HepG2 (cell line): Measurements from ENCODE around the gene CLEC16A. TPM values are rescaled to one million over a fixed set of nuclear protein-coding genes. Genes with fewer than 3 reads are reported as not detected.

Source experiments
- CBX2 ChIP-seq, 2 experiments: fragments of 200-600 bp in 1 of 2; sonication (generic); formaldehyde crosslinking in 1 of 2; IDR thresholded peaks; 2 replicates each; pipeline versions ENCODE4 v1.7.0 to v1.8.1; 2018 to 2022; ENCODE audit warnings: low read depth in 2 of 2, low read length in 1 of 2, mild to moderate bottlenecking in 1 of 2, missing genetic modification reagents in 1 of 2
- CEBPG ChIP-seq: IDR thresholded peaks from 2 replicates; pipeline ENCODE4 v1.6.1; 2016
- DMAP1 ChIP-seq: IDR thresholded peaks from 2 replicates; pipeline ENCODE4 v1.6.1; 2016
- FOSL2 ChIP-seq: sonication (generic); formaldehyde crosslinking; IDR thresholded peaks from 2 replicates; pipeline ENCODE4 v1.4.0; 2020; ENCODE audit warnings: missing genetic modification reagents
- IKZF4 ChIP-seq: sonication (generic); formaldehyde crosslinking; IDR thresholded peaks from 2 replicates; pipeline ENCODE4 v1.5.1; 2020; ENCODE audit warnings: borderline replicate concordance, mild to moderate bottlenecking, low read depth, missing genetic modification reagents; ENCODE audit errors: not compliant biosample characterization
- MEIS1 ChIP-seq: sonication (generic); formaldehyde crosslinking; IDR thresholded peaks from 2 replicates; pipeline ENCODE4 v1.9.0; 2021; ENCODE audit warnings: mild to moderate bottlenecking, missing genetic modification reagents, moderate library complexity, borderline replicate concordance
- MEIS2 ChIP-seq: sonication (generic); formaldehyde crosslinking; IDR thresholded peaks from 2 replicates; pipeline ENCODE4 v1.9.0; 2021; ENCODE audit warnings: mild to moderate bottlenecking, missing genetic modification reagents
- NFATC3 ChIP-seq: sonication (generic); formaldehyde crosslinking; IDR thresholded peaks from 2 replicates; pipeline ENCODE4 v1.5.1; 2020; ENCODE audit warnings: mild to moderate bottlenecking, missing genetic modification reagents
- RAD21 ChIP-seq: fragments of 450-650 bp; formaldehyde crosslinking; IDR thresholded peaks from 2 replicates; pipeline ENCODE4 v1.5.0; 2020; ENCODE audit warnings: mild to moderate bottlenecking
- RBAK ChIP-seq: sonication (generic); formaldehyde crosslinking; IDR thresholded peaks from 2 replicates; pipeline ENCODE4 v1.5.1; 2020; ENCODE audit warnings: mild to moderate bottlenecking, missing genetic modification reagents
- RNF2 ChIP-seq: fragments of 450-650 bp; conservative IDR thresholded peaks from 2 replicates; pipeline ENCODE4 v1.6.1; 2016; ENCODE audit warnings: low read depth
- RXRA ChIP-seq: sonication (generic); formaldehyde crosslinking; IDR thresholded peaks from 2 replicates; pipeline ENCODE4 v1.5.1; 2020; ENCODE audit warnings: missing genetic modification reagents
- SAFB2 ChIP-seq: sonication (generic); formaldehyde crosslinking; IDR thresholded peaks from 2 replicates; pipeline ENCODE4 v1.5.1; 2020; ENCODE audit warnings: missing genetic modification reagents, low read depth, mild to moderate bottlenecking, borderline replicate concordance
- SOX5 ChIP-seq: IDR thresholded peaks from 2 replicates; pipeline ENCODE4 v1.6.1; 2016; ENCODE audit warnings: borderline replicate concordance
- WIZ ChIP-seq: sonication (generic); formaldehyde crosslinking; IDR thresholded peaks from 2 replicates; pipeline ENCODE4 v1.5.1; 2020; ENCODE audit warnings: mild to moderate bottlenecking, missing genetic modification reagents
- XRCC5 ChIP-seq: fragments of 200-400 bp; formaldehyde crosslinking; optimal IDR thresholded peaks from 2 replicates; pipeline ENCODE3; 2017; ENCODE audit warnings: mild to moderate bottlenecking, low read length
- ZKSCAN8 ChIP-seq: IDR thresholded peaks from 2 replicates; pipeline ENCODE4 v1.6.1; 2016; ENCODE audit warnings: borderline replicate concordance, missing genetic modification reagents, missing compliant biosample characterization
- ZNF143 ChIP-seq: sonication (generic); formaldehyde crosslinking; IDR thresholded peaks from 2 replicates; pipeline ENCODE4 v1.4.0; 2020; ENCODE audit warnings: missing genetic modification reagents
- ZNF33B ChIP-seq: sonication (generic); formaldehyde crosslinking; IDR thresholded peaks from 2 replicates; pipeline ENCODE4 v1.5.1; 2020; ENCODE audit warnings: mild to moderate bottlenecking, missing genetic modification reagents
- ZNF619 ChIP-seq: sonication (generic); formaldehyde crosslinking; IDR thresholded peaks from 2 replicates; pipeline ENCODE4 v1.4.0; 2020; ENCODE audit warnings: mild to moderate bottlenecking, missing genetic modification reagents
- ZNF740 ChIP-seq: sonication (generic); formaldehyde crosslinking; IDR thresholded peaks from 2 replicates; pipeline ENCODE4 v1.4.0; 2020; ENCODE audit warnings: missing genetic modification reagents
- polyA plus RNA-seq, 8 experiments: library from polyadenylated mRNA; depleted of rRNA in 3 of 8; stranded (reverse) in 7 of 8; unstranded in 1 of 8; fragments of >200 nt; fragmentation: Illumina TruSeq in 4 of 8; extraction: Trizol in 4 of 8; gene quantifications; 2 replicates each; pipeline versions ENCODE4 v1.2.1 to v1.2.3, GENCODE V29; 2011 to 2016; ENCODE audit warnings: low read depth in 4 of 8, missing spikeins in 1 of 8, mixed read lengths in 1 of 8; ENCODE audit not compliant: insufficient read depth in 1 of 8
- total RNA-seq, 5 experiments: library from RNA; depleted of rRNA; stranded (reverse); fragments of >200 nt; fragmentation: Illumina TruSeq; extraction: Trizol; gene quantifications; 2 replicates each; pipeline ENCODE4 v1.2.3, GENCODE V29; 2016; ENCODE audit warnings: low read depth in 1 of 5
- TF ChIP-seq, protein P1 (sequence below): sonication (generic); formaldehyde crosslinking; IDR thresholded peaks from 2 replicates; pipeline ENCODE4 v1.5.0; 2020; ENCODE audit warnings: missing genetic modification reagents, mild to moderate bottlenecking, borderline replicate concordance
- TF ChIP-seq, protein P2 (sequence below): sonication (generic); formaldehyde crosslinking; IDR thresholded peaks from 2 replicates; pipeline ENCODE4 v1.8.1; 2023; ENCODE audit warnings: mild to moderate bottlenecking, inconsistent platforms, moderate library complexity, missing genetic modification reagents, borderline replicate concordance
- TF ChIP-seq, protein P3 (sequence below): sonication (generic); formaldehyde crosslinking; IDR thresholded peaks from 2 replicates; pipeline ENCODE4 v1.4.0; 2020; ENCODE audit warnings: missing genetic modification reagents

CLEC16A gene
- total and polyA plus RNA-seq, 2 of the 13 experiments (the other 11 are each of a cell fraction or from before 2014, with no cell fraction given) = 8.5 to 10.3 TPM

- TF ChIP-seq, protein P1, sequence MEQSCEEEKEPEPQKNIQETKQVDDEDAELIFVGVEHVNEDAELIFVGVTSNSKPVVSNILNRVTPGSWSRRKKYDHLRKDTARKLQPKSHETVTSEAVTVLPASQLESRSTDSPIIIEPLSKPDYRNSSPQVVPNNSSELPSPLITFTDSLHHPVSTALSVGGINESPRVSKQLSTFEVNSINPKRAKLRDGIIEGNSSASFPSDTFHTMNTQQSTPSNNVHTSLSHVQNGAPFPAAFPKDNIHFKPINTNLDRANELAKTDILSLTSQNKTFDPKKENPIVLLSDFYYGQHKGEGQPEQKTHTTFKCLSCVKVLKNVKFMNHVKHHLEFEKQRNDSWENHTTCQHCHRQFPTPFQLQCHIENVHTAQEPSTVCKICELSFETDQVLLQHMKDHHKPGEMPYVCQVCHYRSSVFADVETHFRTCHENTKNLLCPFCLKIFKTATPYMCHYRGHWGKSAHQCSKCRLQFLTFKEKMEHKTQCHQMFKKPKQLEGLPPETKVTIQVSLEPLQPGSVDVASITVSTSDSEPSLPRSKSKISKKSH = no peak
- no peak for TF ChIP-seq MEIS1 (CRISPR knock-in tag)
- TF ChIP-seq ZKSCAN8 (CRISPR knock-in tag) = peak; percentile 66
- TF ChIP-seq CBX2 (IDR thresholded peaks at IDR 0.05; ENCODE audit: low read depth, low read length) = no peak
- TF ChIP-seq CBX2 (CRISPR knock-in tag; IDR thresholded peaks at IDR 0.05; ENCODE audit: low read depth) = no peak
- no peak for TF ChIP-seq ZNF143 (CRISPR knock-in tag)
- TF ChIP-seq WIZ (CRISPR knock-in tag) = 0 out of 2 replicates have a peak, but pooled peaks have one; percentile 62
- TF ChIP-seq, protein P2, sequence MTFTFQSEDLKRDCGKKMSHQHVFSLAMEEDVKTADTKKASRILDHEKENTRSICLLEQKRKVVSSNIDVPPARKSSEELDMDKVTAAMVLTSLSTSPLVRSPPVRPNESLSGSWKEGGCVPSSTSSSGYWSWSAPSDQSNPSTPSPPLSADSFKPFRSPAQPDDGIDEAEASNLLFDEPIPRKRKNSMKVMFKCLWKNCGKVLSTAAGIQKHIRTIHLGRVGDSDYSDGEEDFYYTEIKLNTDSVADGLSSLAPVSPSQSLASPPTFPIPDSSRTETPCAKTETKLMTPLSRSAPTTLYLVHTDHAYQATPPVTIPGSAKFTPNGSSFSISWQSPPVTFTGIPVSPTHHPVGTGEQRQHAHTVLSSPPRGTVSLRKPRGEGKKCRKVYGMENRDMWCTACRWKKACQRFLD (CRISPR knock-in tag) = no peak
- TF ChIP-seq ZNF619 (CRISPR knock-in tag) = no peak
- TF ChIP-seq SOX5 (CRISPR knock-in tag) = peak; percentile 97
- TF ChIP-seq NFATC3 = no peak
- peak; percentile 97 for TF ChIP-seq CEBPG
- TF ChIP-seq FOSL2 (CRISPR knock-in tag) = peak; percentile 82
- no peak for TF ChIP-seq DMAP1 (CRISPR knock-in tag)
- no peak; the same call in 1 of the 2 replicates for TF ChIP-seq RXRA (CRISPR knock-in tag)
- TF ChIP-seq RBAK = no peak
- TF ChIP-seq RNF2 = no peak
- TF ChIP-seq XRCC5 = no peak
- 0 out of 2 replicates have a peak, but pooled peaks have one; percentile 80 for TF ChIP-seq SAFB2 (CRISPR knock-in tag)
- TF ChIP-seq ZNF33B (CRISPR knock-in tag) = no peak; the same call in 1 of the 2 replicates
- TF ChIP-seq ZNF740 = no peak
- TF ChIP-seq MEIS2 (CRISPR knock-in tag) = peak; percentile 74; the same call in 1 of the 2 replicates
- TF ChIP-seq IKZF4 = no peak
- TF ChIP-seq, protein P3, sequence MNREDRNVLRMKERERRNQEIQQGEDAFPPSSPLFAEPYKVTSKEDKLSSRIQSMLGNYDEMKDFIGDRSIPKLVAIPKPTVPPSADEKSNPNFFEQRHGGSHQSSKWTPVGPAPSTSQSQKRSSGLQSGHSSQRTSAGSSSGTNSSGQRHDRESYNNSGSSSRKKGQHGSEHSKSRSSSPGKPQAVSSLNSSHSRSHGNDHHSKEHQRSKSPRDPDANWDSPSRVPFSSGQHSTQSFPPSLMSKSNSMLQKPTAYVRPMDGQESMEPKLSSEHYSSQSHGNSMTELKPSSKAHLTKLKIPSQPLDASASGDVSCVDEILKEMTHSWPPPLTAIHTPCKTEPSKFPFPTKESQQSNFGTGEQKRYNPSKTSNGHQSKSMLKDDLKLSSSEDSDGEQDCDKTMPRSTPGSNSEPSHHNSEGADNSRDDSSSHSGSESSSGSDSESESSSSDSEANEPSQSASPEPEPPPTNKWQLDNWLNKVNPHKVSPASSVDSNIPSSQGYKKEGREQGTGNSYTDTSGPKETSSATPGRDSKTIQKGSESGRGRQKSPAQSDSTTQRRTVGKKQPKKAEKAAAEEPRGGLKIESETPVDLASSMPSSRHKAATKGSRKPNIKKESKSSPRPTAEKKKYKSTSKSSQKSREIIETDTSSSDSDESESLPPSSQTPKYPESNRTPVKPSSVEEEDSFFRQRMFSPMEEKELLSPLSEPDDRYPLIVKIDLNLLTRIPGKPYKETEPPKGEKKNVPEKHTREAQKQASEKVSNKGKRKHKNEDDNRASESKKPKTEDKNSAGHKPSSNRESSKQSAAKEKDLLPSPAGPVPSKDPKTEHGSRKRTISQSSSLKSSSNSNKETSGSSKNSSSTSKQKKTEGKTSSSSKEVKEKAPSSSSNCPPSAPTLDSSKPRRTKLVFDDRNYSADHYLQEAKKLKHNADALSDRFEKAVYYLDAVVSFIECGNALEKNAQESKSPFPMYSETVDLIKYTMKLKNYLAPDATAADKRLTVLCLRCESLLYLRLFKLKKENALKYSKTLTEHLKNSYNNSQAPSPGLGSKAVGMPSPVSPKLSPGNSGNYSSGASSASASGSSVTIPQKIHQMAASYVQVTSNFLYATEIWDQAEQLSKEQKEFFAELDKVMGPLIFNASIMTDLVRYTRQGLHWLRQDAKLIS (CRISPR knock-in tag) = no peak
- peak; percentile 9; the same call in 1 of the 2 replicates for TF ChIP-seq RAD21 (CRISPR knock-in tag)
These were observed 195.1 kb downstream of the CLEC16A start (continued) for GRCh38 chr16:11139326-11140097.
